ENCODE results near the gene EIF4G3. TPM values are rescaled to one million over a fixed set of nuclear protein-coding genes. Genes with fewer than 3 reads are reported as not detected.

EIF4G3 gene
- total and polyA plus RNA-seq, 10 of the 15 experiments (the other 5 are each of a cell fraction or from before 2014, with no cell fraction given) = 7.4 to 45.1 (median 29.1) TPM

- TF ChIP-seq PKNOX1 (IDR thresholded peaks at IDR 0.05) = no peak
- no peak for TF ChIP-seq JUNB (IDR thresholded peaks at IDR 0.05)
- TF ChIP-seq SMARCA5 (IDR thresholded peaks at IDR 0.05) = no peak
- no peak for TF ChIP-seq SUPT20H (IDR thresholded peaks at IDR 0.05; ENCODE audit: borderline replicate concordance, control insufficient read depth, low read depth, low read length)
- TF ChIP-seq STAT1 (conservative IDR thresholded peaks at IDR 0.05) = no peak
- TF ChIP-seq SMC3 (IDR thresholded peaks at IDR 0.05; ENCODE audit: borderline replicate concordance, low read length) = no peak
- TF ChIP-seq TCF12 (IDR thresholded peaks at IDR 0.05; ENCODE audit: low read depth, low read length) = no peak
- no peak for TF ChIP-seq BMI1 (IDR thresholded peaks at IDR 0.05; ENCODE audit: borderline replicate concordance)
- TF ChIP-seq CBX5 (IDR thresholded peaks at IDR 0.05; ENCODE audit: low read depth) = no peak
- no peak for TF ChIP-seq MTA2 (IDR thresholded peaks at IDR 0.05; ENCODE audit: low read depth)
- TF ChIP-seq ASH2L (IDR thresholded peaks at IDR 0.05; ENCODE audit: borderline replicate concordance, low read depth) = no peak
- no peak for TF ChIP-seq NR2C2 (IDR thresholded peaks at IDR 0.05; ENCODE audit: borderline replicate concordance, control insufficient read depth, insufficient read length, low read depth)
- TF ChIP-seq NFYA (IDR thresholded peaks at IDR 0.05; ENCODE audit: borderline replicate concordance, low read depth, low read length) = no peak
- TF ChIP-seq POLR2A (IDR thresholded peaks at IDR 0.05; ENCODE audit: low read depth, low read length) = no peak
Measured at GRCh38 chr1:21082073-21082472, 94.6 kb downstream of the EIF4G3 start (continued).

- RAD21 ChIA-PET (ENCODE audit: unreplicated experiment) = no interaction called here
- in situ Hi-C loops (cut with MboI) = no loop called here
- no peak for FAIRE-seq
- H3K4me3 ChIP-seq = no peak overlapping the region
- no peak overlapping the region for H2AFZ ChIP-seq (ENCODE audit: control insufficient read depth, low read depth, low read length)
- TF ChIP-seq ATF2 (IDR thresholded peaks at IDR 0.05; ENCODE audit: low read length) = no peak
- no peak for TF ChIP-seq PML (IDR thresholded peaks at IDR 0.05; ENCODE audit: low read length)
- TF ChIP-seq IRF4 (IDR thresholded peaks at IDR 0.05; ENCODE audit: low read depth, low read length) = no peak
- TF ChIP-seq CREB1 (IDR thresholded peaks at IDR 0.05; ENCODE audit: low read depth) = no peak
- TF ChIP-seq RBBP5 (conservative IDR thresholded peaks at IDR 0.05) = no peak
- no peak for TF ChIP-seq PKNOX1 (IDR thresholded peaks at IDR 0.05)
- no peak for TF ChIP-seq RCOR1 (conservative IDR thresholded peaks at IDR 0.05; ENCODE audit: low read depth, low read length)
- TF ChIP-seq ZSCAN29 (IDR thresholded peaks at IDR 0.05) = no peak
- no peak for TF ChIP-seq SREBF2 (IDR thresholded peaks at IDR 0.05; ENCODE audit: low read length)
- no peak for TF ChIP-seq FOXM1 (IDR thresholded peaks at IDR 0.05; ENCODE audit: low read depth, low read length)
- no peak for TF ChIP-seq MEF2A (IDR thresholded peaks at IDR 0.05; ENCODE audit: insufficient read depth, low read depth, low read length)
- no peak for TF ChIP-seq TAF1 (IDR thresholded peaks at IDR 0.05; ENCODE audit: borderline replicate concordance, low read depth, low read length)
- TF ChIP-seq ZNF217 (IDR thresholded peaks at IDR 0.05) = no peak
- ATAC-seq = no peak
- BruUV-seq (replicated peaks) = no TSS peak
- no peaks in the 10 kb centered on the region for H3K27me3 ChIP-seq (replicated peaks in 1 of 2; ENCODE audit: control insufficient read depth in 2 of 2, insufficient read depth in 2 of 2, low read length in 1 of 2)
- SMC1A ChIA-PET (ENCODE audit: uncharacterized antibody, unreplicated experiment) = no interaction called here
- H3K4me1 ChIP-seq (ENCODE audit: control insufficient read depth, insufficient read depth, low read length) = no peaks in the 10 kb centered on the region
- DNase-seq (ENCODE audit: low read depth, low spot score) = no peak
- intact Hi-C loops (cut with micrococcal nuclease; ENCODE audit: unreplicated experiment) = no loop called here
- no peak overlapping the region for H3K27ac ChIP-seq (ENCODE audit: control insufficient read depth, insufficient read depth)
- no peaks in the 10 kb centered on the region for H3K9me3 ChIP-seq (replicated peaks; ENCODE audit: control insufficient read depth, insufficient read depth, low read length)
- 0 out of 2 replicates have a peak, but pooled peaks cover 2% of the 10 kb centered on the region for H3K79me2 ChIP-seq (ENCODE audit: control insufficient read depth, insufficient read depth, low read length)
- H4K20me1 ChIP-seq (ENCODE audit: control insufficient read depth, insufficient read depth) = no peaks in the 10 kb centered on the region
- peaks cover 0 to under 1% of the 10 kb centered on the region in 2 experiments; a peak in 1 of 4 replicates for H3K36me3 ChIP-seq (ENCODE audit: control insufficient read depth in 2 of 2, insufficient read depth in 2 of 2, low read length in 1 of 2)
- CTCF ChIA-PET = no interaction called here
- POLR2A ChIA-PET = no interaction called here
- H3K9ac ChIP-seq (ENCODE audit: control insufficient read depth, insufficient read depth, low read length) = no peak overlapping the region
- no peak overlapping the region for H3K4me2 ChIP-seq (ENCODE audit: control insufficient read depth, insufficient read depth)
Measured at GRCh38 chr1:21077085-21077484, 99.6 kb downstream of the EIF4G3 start.

Data from GM12878 (cell line).